ENCODE results near the gene AURKA. TPM values are rescaled to one million over a fixed set of nuclear protein-coding genes. Genes with fewer than 3 reads are reported as not detected.

The AURKA gene
- polyA plus RNA-seq, 4 donors, result 14.8 to 16.1 (median 15.1) TPM

Other genes with a start within 250 kb of the AURKA start
- gene MC3R, start 143.5 kb downstream of the AURKA start, polyA plus RNA-seq (ENCODE audit: insufficient read length in 4 of 4), result not detected
- gene FAM210B, start 33.2 kb downstream of the AURKA start, polyA plus RNA-seq (ENCODE audit: insufficient read length in 4 of 4), result 10 to 100 TPM; 36.2 to 47.1 (median 38.9) TPM
- 10 to 100 TPM; 39.6 to 43.8 (median 41.0) TPM for gene CSTF1, start 430 bp upstream of the AURKA start, polyA plus RNA-seq (ENCODE audit: insufficient read length in 4 of 4)
- 1 to 10 TPM; 3.4 to 3.8 (median 3.7) TPM for gene CASS4, start 20.0 kb upstream of the AURKA start, polyA plus RNA-seq (ENCODE audit: insufficient read length in 4 of 4)
- 100 to 1,000 TPM; 119 to 133 (median 125) TPM for gene RTF2, start 76.4 kb upstream of the AURKA start, polyA plus RNA-seq (ENCODE audit: insufficient read length in 4 of 4)
- under 1 TPM in 2 of 4 donors, not detected in 2; 0.49 to 0.55 TPM for gene FAM209A, start 132.5 kb upstream of the AURKA start, polyA plus RNA-seq (ENCODE audit: insufficient read length in 4 of 4)
- under 1 TPM in 2 of 4 donors, not detected in 2; 0.33 to 0.43 TPM for gene FAM209B, start 141.0 kb upstream of the AURKA start, polyA plus RNA-seq (ENCODE audit: insufficient read length in 4 of 4)
- gene TFAP2C, start 237.1 kb upstream of the AURKA start, polyA plus RNA-seq (ENCODE audit: insufficient read length in 4 of 4), result 1 to 10 TPM in 1 of 4 donors, under 1 TPM in 3; 0.72 to 1.2 (median 0.88) TPM

Measured in left renal cortex interstitium (tissue), 4 donors.